SJCRH30 (cell line): ENCODE results near the gene TRABD. TPM values are rescaled to one million over a fixed set of nuclear protein-coding genes. Genes with fewer than 3 reads are reported as not detected.
"Not testable (repeated sequence)": the region's sequence is repeated elsewhere in the genome, so short reads cannot be mapped to it uniquely, and the experiment has no call there.

Source experiments
- DNase-seq, 2 experiments: peaks; one replicate each; pipeline ENCODE4 v3.0.0-alpha.2; 2015 to 2020
- H3K27ac ChIP-seq: fragments of 250-450 bp; sonication (Bioruptor Pico); 2 replicates; pipeline ENCODE4 v1.5.1; 2020; ENCODE audit warnings: mild to moderate bottlenecking, moderate library complexity
- H3K27me3 ChIP-seq: fragments of 250-450 bp; sonication (Bioruptor Pico); 2 replicates; pipeline ENCODE4 v1.5.1; 2020; ENCODE audit warnings: mild to moderate bottlenecking, moderate library complexity
- H3K36me3 ChIP-seq: fragments of 250-450 bp; sonication (Bioruptor Pico); 2 replicates; pipeline ENCODE4 v1.5.1; 2020; ENCODE audit warnings: mild to moderate bottlenecking, moderate library complexity
- H3K4me1 ChIP-seq: fragments of 250-450 bp; sonication (Bioruptor Pico); 2 replicates; pipeline ENCODE4 v1.5.1; 2020; ENCODE audit warnings: mild to moderate bottlenecking, moderate library complexity
- H3K4me3 ChIP-seq: fragments of 250-450 bp; sonication (Bioruptor Pico); 2 replicates; pipeline ENCODE4 v1.5.1; 2020; ENCODE audit warnings: mild to moderate bottlenecking, moderate library complexity
- H3K9me3 ChIP-seq: fragments of 250-450 bp; sonication (Bioruptor Pico); replicated peaks from 2 replicates; pipeline ENCODE4 v1.5.1; 2020; ENCODE audit warnings: mild to moderate bottlenecking, moderate library complexity
- total RNA-seq: library from RNA; depleted of rRNA; stranded (reverse); fragments of >200 nt; shearing (Covaris generic); gene quantifications from 2 replicates; pipeline ENCODE4 v1.2.3, GENCODE V29; 2014

Gene TRABD
- total RNA-seq, 1 experiment from 2014 or later: 39.1 TPM

DNA sequence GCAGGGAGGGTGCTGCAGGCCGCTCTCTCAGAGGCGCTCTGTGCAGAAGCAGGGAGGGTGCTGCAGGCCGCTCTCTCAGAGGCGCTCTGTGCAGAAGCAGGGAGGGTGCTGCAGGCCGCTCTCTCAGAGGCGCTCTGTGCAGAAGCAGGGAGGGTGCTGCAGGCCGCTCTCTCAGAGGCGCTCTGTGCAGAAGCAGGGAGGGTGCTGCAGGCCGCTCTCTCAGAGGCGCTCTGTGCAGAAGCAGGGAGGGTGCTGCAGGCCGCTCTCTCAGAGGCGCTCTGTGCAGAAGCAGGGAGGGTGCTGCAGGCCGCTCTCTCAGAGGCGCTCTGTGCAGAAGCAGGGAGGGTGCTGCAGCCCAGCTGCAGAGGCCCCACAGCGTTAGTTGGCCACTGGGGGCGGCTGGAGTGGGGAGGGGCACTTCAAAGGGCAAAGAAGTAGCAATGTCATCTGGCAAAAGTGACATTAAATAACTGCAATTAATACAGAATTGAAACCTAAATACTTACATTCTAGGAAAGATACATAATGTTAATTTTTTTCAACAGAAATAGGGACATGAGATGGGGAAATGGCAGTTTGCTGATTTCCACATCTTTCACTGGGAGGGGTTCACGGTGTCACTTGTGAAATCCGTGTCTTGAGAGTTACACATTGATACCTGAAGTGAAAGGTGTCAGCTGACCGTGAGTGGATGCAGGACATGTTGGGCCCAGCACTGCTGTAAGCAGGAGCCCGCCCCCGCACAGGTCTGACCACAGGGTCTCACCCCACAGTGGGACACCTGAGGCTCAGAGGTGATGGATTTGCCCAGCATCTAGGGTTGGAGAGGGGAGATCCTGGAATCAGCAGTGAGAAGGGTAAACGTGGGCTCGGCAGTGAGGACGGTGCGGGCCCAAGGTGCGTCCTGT, 38.2 kb upstream of the TRABD start:
- H3K36me3 ChIP-seq, H3K27ac ChIP-seq, H3K4me3 ChIP-seq, H3K9me3 ChIP-seq, DNase-seq, H3K4me1 ChIP-seq: not testable (repeated sequence)
- peaks cover 11% of the 10 kb centered on the region; the same call in 1 of the 2 replicates for H3K27me3 ChIP-seq

DNA sequence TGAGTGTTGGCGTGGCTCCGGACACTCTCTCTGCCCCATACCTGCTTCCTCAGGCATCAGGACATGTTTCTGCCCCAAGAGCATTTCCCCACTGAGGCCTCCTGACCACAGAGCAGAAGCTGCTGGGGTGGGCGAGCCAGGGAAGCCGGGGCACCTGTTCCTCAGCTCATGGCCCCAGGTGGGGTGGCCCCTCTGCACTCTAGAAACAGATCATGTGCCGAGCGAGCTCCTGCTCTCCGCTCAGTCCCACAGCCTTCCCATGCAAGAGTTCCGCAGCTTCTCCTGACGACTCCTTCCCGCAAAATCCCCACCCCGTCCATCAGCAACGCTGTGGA, 37.6 kb upstream of the TRABD start:
- DNase-seq: no peak
- Histone ChIP-seq H3K36me3 (no peaks in the 10 kb centered on the region), H3K4me3 (no peak overlapping the region), H3K27me3 (peaks cover 12% of the 10 kb centered on the region; the same call in 1 of the 2 replicates), H3K9me3 (no peaks in the 10 kb centered on the region), H3K27ac (no peak overlapping the region), H3K4me1 (no peaks in the 10 kb centered on the region)

DNA sequence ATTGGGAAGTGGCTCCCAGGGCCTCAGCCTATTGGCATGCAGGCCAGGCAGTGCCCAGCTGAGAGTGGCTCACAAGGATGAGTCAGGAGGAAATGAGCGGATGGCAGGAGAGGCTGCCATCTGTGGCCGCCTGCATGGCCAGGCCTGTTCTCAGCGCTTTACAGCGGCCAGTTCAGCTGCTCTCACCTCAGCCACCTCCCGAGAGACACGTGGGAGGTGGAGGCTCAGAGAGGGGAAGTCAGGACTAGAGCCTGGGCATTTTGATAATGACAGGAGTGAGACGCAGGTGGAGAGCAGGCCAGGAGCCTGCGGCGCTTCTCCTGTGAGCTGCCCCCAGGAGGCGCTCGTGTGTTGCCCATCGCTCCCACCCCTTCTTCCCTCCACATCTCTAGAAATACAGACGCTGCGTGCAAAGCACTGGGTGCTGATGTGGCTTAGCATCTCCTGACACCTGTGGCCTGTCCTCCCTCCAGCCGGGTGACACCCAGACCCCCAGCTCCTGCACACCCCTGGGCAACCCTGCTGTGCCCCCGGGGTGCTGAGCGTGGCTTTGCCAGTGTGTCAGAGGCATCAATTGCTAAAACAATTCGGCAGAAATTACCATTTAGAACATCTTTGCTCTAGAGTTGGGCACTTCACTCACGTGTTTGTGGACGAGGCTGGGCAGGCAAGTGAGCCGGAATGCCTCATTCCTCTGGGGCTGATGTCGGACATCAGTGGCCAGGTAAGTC, 36.6 kb upstream of the TRABD start:
- H3K4me3 ChIP-seq: no peak overlapping the region
- H3K36me3 ChIP-seq: no peaks in the 10 kb centered on the region
- DNase-seq: peak; percentile 65 to 83
- peaks cover 16% of the 10 kb centered on the region; the same call in 1 of the 2 replicates for H3K27me3 ChIP-seq
- no peaks in the 10 kb centered on the region for H3K4me1 ChIP-seq
- no peak overlapping the region for H3K27ac ChIP-seq
- H3K9me3 ChIP-seq: no peaks in the 10 kb centered on the region

GRCh38 chr22:50150161-50151129, 35.3 kb upstream of the TRABD start:
- no peaks in the 10 kb centered on the region for H3K9me3 ChIP-seq
- H3K4me1 ChIP-seq: no peaks in the 10 kb centered on the region
- no peak overlapping the region for H3K27ac ChIP-seq
- no peak overlapping the region for H3K4me3 ChIP-seq
- H3K27me3 ChIP-seq: peaks cover 16% of the 10 kb centered on the region; the same call in 1 of the 2 replicates
- no peak for DNase-seq
- H3K36me3 ChIP-seq: no peaks in the 10 kb centered on the region

DNA sequence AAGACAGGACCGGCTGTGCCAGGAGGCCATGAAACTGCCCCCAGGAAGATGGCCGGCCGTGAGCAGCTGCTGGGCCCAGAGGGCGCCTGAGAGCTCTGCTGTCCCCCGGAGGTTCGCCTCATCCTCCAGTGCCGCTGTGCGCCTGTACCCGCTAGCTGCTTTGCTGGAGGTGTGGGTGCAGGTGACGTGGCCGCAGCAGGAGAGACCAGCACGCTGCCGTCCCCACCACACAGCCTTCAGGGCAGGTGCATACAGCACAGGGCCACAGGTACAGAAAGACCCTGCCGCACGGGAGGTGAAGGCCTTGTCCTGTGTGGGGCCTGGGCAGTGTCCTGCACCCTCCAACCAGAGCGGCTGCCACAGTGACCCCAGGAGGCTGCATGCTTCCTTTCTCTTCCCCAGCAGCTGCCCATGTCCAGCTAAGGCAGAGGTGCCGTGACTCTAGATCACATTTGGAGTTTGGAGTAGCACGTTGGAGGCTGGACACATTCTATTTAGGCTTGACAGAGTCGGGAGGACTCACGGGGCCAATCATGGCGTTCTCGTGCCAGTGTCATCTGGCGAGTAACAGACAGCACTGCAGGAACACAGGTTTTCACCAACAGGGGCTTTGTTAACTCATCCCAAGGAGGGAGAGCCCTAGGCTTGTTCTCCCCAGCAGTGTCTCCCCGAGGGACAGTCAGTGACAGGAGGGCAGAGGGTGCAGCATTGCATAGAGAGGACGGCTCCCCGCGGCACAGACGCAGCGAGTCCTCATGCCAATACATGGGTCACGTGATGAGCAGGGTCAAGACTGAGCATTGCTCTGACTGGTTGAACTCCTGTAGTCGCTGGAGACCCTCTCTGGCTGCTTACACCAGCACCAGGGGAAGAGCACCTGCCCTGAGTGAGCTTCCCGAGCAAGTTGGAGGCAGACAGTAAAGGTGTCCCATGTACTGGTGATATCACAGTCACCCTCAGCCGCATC, 33.9 kb upstream of the TRABD start:
- Histone ChIP-seq H3K4me3 (no peak overlapping the region), H3K27me3 (peaks cover 16% of the 10 kb centered on the region; the same call in 1 of the 2 replicates), H3K27ac (no peak overlapping the region), H3K36me3 (no peaks in the 10 kb centered on the region), H3K4me1 (no peaks in the 10 kb centered on the region), H3K9me3 (no peaks in the 10 kb centered on the region)
- DNase-seq: no peak

DNA sequence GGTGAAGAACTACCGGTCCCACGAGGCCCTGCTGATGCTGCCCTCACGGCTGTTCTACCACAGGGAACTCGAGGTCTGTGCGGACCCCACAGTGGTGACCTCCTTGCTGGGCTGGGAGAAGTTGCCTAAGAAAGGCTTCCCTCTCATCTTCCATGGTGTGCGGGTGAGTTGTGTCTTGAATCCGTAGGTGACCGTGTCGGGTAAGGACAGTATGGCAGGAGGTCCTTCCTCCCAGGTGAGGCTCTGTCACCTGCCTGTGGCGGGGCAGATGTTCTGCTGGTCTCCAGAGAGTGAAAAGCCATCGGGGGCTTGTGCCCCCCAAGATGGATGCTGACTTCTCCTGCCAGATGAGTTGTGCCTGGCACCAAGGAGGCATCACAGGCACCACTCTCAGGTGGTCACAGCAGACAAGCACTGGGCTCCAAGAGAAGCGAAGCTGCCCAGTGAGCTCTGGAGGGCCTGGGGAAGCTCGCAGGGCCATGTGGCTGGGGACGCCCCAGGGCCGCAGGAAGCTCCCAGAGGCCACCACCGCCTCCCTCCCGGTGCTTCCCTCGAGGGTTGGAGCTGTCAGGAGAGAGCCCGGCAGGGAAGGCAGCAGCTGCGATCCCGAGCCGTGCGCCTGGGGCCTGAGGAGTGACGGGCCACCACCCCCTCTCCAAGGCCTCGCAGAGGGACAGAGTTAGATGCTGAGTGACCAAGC, 32.5 kb upstream of the TRABD start:
- Histone ChIP-seq H3K36me3 (no peaks in the 10 kb centered on the region), H3K27me3 (peaks cover 16% of the 10 kb centered on the region; the same call in 1 of the 2 replicates), H3K4me1 (no peaks in the 10 kb centered on the region), H3K9me3 (no peaks in the 10 kb centered on the region), H3K27ac (no peak overlapping the region), H3K4me3 (no peak overlapping the region)
- no peak for DNase-seq

DNA sequence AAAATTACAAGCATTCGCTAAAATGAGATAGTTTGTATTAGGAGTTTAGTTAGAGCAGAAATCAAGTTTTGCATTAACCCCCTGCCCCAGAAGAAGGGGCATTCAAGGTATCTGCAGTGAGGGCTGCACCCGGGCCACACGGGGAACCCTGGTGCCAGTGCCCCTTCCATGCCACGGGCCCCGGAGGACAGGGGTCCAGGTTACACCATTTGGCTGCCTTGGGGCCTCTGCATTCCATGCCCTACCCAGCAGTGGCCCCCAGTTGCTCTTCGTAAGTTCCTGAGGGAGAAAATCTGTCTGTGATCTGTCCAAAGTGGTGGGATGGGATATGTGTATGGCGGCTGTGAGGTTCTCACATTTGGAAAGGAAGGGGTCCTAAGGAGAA, 32.0 kb upstream of the TRABD start:
- Histone ChIP-seq H3K36me3 (no peaks in the 10 kb centered on the region), H3K9me3 (no peaks in the 10 kb centered on the region), H3K27me3 (peaks cover 16% of the 10 kb centered on the region; the same call in 1 of the 2 replicates), H3K4me1 (no peaks in the 10 kb centered on the region), H3K4me3 (no peak overlapping the region), H3K27ac (no peak overlapping the region)
- no peak for DNase-seq

DNA sequence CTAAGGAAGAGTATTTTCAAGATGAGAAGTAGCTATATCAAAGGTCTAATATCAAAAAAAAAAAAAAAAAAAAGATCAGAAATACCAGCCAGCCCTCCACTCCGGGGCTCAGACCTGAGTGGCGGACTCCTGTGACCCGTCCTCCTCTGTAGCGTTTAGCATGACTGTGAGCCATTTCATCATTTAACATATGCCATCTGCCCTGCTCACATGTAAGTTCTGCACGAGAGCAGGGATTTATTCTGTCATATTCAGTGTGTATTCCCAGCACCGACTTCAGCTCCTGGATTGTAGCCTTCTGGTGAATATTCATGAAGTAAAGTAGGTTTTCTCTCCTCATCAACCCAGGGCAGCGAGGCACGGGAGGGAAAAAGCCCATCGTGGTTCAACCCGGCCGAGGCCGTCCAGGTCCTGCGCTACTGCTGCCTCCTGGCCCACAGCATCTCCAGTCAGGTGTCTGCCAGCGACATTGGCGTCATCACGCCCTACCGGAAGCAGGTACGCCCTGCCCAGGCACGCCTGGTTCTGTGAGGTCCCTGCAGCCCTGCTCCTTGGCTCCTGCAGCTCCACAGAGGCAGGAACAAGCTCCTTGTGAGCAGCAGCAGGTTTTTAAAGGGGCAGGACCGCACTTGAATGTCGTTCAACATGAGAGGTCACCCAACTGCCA, 27.9 kb upstream of the TRABD start:
- no peaks in the 10 kb centered on the region for H3K9me3 ChIP-seq
- no peak for DNase-seq
- H3K27ac ChIP-seq: no peak overlapping the region
- H3K27me3 ChIP-seq: peaks cover 9% of the 10 kb centered on the region; the same call in 1 of the 2 replicates
- no peaks in the 10 kb centered on the region for H3K36me3 ChIP-seq
- H3K4me3 ChIP-seq: no peak overlapping the region
- H3K4me1 ChIP-seq: no peaks in the 10 kb centered on the region

- Histone ChIP-seq H3K27me3 (peaks cover 8% of the 10 kb centered on the region; the same call in 1 of the 2 replicates), H3K4me3 (no peak overlapping the region), H3K27ac (no peak overlapping the region)
These were observed 24.8 kb upstream of the TRABD start for GRCh38 chr22:50160947-50161346.

GRCh38 chr22:50161508-50162390, 24.0 kb upstream of the TRABD start:
- H3K4me1 ChIP-seq: no peaks in the 10 kb centered on the region
- H3K36me3 ChIP-seq: no peaks in the 10 kb centered on the region
- no peak overlapping the region for H3K27ac ChIP-seq
- H3K4me3 ChIP-seq: no peak overlapping the region
- H3K9me3 ChIP-seq: no peaks in the 10 kb centered on the region
- DNase-seq: no peak
- peaks cover 8% of the 10 kb centered on the region; the same call in 1 of the 2 replicates for H3K27me3 ChIP-seq

More at GRCh38 chr22:50160947-50161346, 24.8 kb upstream of the TRABD start:
- no peaks in the 10 kb centered on the region for H3K9me3 ChIP-seq
- no peaks in the 10 kb centered on the region for H3K4me1 ChIP-seq
- no peaks in the 10 kb centered on the region for H3K36me3 ChIP-seq
- DNase-seq: no peak

- H3K27me3 ChIP-seq: peaks cover 9% of the 10 kb centered on the region; the same call in 1 of the 2 replicates
- no peaks in the 10 kb centered on the region for H3K36me3 ChIP-seq
- no peak overlapping the region for H3K27ac ChIP-seq
- H3K4me3 ChIP-seq: no peak overlapping the region
- no peak for DNase-seq
- H3K4me1 ChIP-seq: no peaks in the 10 kb centered on the region
- H3K9me3 ChIP-seq: no peaks in the 10 kb centered on the region
These were observed 23.2 kb upstream of the TRABD start for GRCh38 chr22:50162391-50162956.
